Measurements from ENCODE around the gene PPME1. TPM values are rescaled to one million over a fixed set of nuclear protein-coding genes. Genes with fewer than 3 reads are reported as not detected.
A peak's percentile ranks its signal among the peaks of the same experiment; 100 is the strongest.

Gene PPME1
- total and polyA plus RNA-seq, 9 of the 15 experiments (the other 6 are each of a cell fraction or from before 2014, with no cell fraction given), result 9.8 to 81.7 (median 37.6) TPM

GRCh38 chr11:74170694-74171629, at the start of gene PPME1, which contains the start of gene C2CD3 (continued):
- TF ChIP-seq CHAMP1 (IDR thresholded peaks at IDR 0.05) (no peak), ILF3 (IDR thresholded peaks at IDR 0.05; ENCODE audit: borderline replicate concordance) (no peak), VEZF1 (CRISPR knock-in tag; IDR thresholded peaks at IDR 0.05) (peak; percentile 64), FOXA3 (CRISPR knock-in tag; conservative IDR thresholded peaks at IDR 0.05 in 1 of 2, IDR thresholded peaks at IDR 0.05 in 1 of 2) (peak in 1 of 2 experiments; percentile 63; a peak in 1 of 4 replicates), MLLT1 (IDR thresholded peaks at IDR 0.05) (peak; percentile 58 to 63; a peak in 2 of 4 replicates), FOXK1 (CRISPR knock-in tag; IDR thresholded peaks at IDR 0.05; ENCODE audit: borderline replicate concordance) (peak; percentile 79; the same call in 1 of the 2 replicates), SMAD4 (CRISPR knock-in tag; conservative IDR thresholded peaks at IDR 0.05) (peak; percentile 36; the same call in 1 of the 2 replicates), KLF6 (CRISPR knock-in tag; IDR thresholded peaks at IDR 0.05; ENCODE audit: borderline replicate concordance) (peak; percentile 73; the same call in 1 of the 2 replicates), GTF2A2 (tag; IDR thresholded peaks at IDR 0.05) (no peak), YBX1 (IDR thresholded peaks at IDR 0.05) (no peak), NR4A1 (CRISPR knock-in tag; IDR thresholded peaks at IDR 0.05) (0 out of 2 replicates have a peak, but pooled peaks have one; percentile 63), NR4A1 (tag; IDR thresholded peaks at IDR 0.05) (no peak), CHD1 (IDR thresholded peaks at IDR 0.05; ENCODE audit: low read length) (peak; percentile 47), NFIX (CRISPR knock-in tag; IDR thresholded peaks at IDR 0.05; ENCODE audit: low read depth) (no peak), FOXK2 (conservative IDR thresholded peaks at IDR 0.05 in 1 of 2, IDR thresholded peaks at IDR 0.05 in 1 of 2; ENCODE audit: low read depth in 2 of 2) (peak; percentile 76 to 80), KAT7 (CRISPR knock-in tag; IDR thresholded peaks at IDR 0.05; ENCODE audit: borderline replicate concordance) (peak; percentile 83; the same call in 1 of the 2 replicates), RBFOX2 (IDR thresholded peaks at IDR 0.05; ENCODE audit: low read depth, low read length) (peak; percentile 93), EP400 (IDR thresholded peaks at IDR 0.05) (peak; percentile 77), TCF7L2 (IDR thresholded peaks at IDR 0.05; ENCODE audit: low read depth, low read length) (no peak; the same call in 1 of the 2 replicates), ZNF766 (CRISPR knock-in tag; conservative IDR thresholded peaks at IDR 0.05) (no peak), NFE2L1 (tag; IDR thresholded peaks at IDR 0.05; ENCODE audit: borderline replicate concordance, low read depth) (no peak)
